NCI-H446 (cell line): ENCODE data around the gene NUCKS1.
A peak's percentile ranks its signal among the peaks of the same experiment; 100 is the strongest.
"Not testable (repeated sequence)": the region's sequence is repeated elsewhere in the genome, so short reads cannot be mapped to it uniquely, and the experiment has no call there.

Source experiments
- DNase-seq, 2 experiments: peaks; one replicate each; lab custom pipeline; 2025; lab: John Stamatoyannopoulos, UW

The NUCKS1 gene

GRCh38 chr1:205729945-205730610 is 19.9 kb downstream of the NUCKS1 start:
- DNase-seq = no peak

- DNase-seq = no peak
Measured at GRCh38 chr1:205726619-205727125, 23.3 kb downstream of the NUCKS1 start.

- no peak for DNase-seq
Measured at GRCh38 chr1:205725514-205725913, 24.5 kb downstream of the NUCKS1 start.

- DNase-seq = not testable (repeated sequence)
Measured at GRCh38 chr1:205720740-205721139, 29.2 kb downstream of the NUCKS1 start.

DNA sequence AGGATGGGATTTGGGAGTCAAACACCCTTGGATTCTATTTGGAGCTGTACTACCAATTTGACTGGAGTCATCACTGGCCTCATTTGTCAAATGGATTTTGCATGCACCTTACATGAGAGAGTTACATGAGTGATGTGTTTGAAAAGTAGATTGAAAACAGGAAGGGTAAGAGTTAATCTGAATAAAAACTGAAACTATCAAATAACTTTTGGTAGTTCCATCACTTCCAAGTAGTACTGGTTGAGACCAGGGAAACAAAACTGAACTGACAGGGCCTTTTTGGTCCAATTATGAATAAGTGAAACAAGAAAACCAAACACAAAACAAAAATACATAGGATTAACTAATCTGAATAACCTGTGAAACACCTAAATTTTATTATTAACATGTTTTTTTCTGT is 30.2 kb downstream of the NUCKS1 start:
- no peak for DNase-seq

DNA sequence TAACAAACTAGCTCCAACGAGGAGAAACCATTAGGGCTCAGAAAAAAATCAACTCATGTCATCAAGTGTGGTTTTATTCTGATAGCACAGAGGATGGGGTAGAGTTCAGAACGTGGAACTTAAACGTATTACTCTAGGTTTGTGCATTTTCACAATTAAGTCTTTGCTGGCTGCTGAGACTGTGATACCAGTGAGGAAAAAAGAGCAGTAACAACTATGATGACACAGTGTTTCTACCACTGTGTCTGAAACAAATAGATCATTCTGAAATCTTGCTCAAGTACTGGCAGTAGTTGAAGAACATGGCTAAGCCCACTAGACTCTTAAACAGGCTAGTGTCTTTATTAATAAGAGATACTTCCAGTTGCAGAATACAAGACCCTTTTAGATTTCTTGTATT is 31.0 kb downstream of the NUCKS1 start:
- DNase-seq = no peak

- DNase-seq = no peak
Measured at GRCh38 chr1:205716371-205717132, 33.4 kb downstream of the NUCKS1 start.

DNA sequence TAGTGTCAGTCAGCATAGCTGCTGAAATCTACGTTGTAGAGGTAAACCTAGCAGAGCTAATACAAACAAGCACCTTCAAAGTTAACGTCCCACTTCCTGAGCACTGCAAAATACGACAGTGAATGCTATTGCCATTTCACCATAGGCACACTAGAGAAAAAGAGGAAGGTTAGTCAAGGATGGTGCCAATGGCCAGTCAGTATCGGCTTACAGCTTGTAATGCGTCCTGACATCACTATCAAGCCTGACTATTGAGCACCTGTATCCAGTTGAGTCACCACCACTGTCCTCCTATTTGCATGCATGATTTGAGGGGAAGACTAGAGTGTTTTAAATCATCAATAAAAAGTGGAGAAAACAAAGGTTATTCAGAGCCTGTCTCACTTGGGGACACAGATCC is 34.4 kb downstream of the NUCKS1 start:
- no peak for DNase-seq

DNA sequence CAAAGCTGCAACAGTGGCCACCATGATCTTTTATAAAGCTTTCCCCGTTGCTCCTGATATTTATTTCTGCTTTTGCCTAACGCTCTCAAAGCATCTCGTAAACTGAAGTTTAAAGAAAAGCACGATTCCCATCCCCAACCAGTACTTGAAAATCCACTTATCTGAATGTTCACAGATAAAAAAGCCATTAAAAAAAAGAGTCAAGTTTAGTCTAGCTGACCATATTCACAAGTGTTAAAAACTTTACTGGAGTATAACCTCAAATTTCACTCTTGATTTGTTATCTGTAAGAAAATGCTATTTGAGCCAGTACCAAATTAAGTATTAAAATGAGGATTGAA is 35.1 kb downstream of the NUCKS1 start:
- no peak for DNase-seq

DNA sequence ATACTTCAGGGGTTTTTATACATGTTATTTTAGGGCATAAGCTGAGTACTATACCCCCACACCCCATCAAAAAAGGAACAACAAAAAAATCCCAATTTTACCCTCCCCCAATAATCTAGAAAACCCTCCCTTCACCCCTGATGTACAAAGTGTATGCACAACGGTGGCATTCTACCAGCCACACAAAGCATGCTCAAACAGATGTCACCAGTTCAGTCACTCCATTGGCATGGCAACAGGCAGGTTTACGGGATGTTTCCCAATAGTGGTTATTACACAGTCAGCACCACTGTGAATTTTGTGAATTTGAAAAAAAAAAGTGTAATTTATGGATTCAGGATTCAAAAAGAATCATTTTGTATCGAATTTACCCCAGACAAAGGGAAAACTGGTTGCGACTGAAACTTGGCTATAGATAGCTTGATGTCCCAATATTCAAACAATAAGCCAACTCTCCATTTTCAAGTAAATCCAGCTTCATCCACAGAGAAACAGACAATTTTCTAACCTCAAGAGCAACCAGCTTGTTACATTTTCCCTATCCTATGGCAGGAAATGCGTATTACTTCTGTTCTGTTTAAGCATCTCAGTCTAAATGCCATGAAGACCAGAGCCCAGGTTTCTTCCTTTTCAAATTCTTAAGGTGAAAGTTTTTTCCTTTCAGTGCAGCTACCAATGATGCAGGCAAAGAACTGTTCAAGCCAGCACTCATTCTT is 35.6 kb downstream of the NUCKS1 start:
- DNase-seq = peak in 1 of 2 experiments; percentile 14

GRCh38 chr1:205711105-205712048 is 38.6 kb downstream of the NUCKS1 start:
- DNase-seq = peak; percentile 74 to 79

DNA sequence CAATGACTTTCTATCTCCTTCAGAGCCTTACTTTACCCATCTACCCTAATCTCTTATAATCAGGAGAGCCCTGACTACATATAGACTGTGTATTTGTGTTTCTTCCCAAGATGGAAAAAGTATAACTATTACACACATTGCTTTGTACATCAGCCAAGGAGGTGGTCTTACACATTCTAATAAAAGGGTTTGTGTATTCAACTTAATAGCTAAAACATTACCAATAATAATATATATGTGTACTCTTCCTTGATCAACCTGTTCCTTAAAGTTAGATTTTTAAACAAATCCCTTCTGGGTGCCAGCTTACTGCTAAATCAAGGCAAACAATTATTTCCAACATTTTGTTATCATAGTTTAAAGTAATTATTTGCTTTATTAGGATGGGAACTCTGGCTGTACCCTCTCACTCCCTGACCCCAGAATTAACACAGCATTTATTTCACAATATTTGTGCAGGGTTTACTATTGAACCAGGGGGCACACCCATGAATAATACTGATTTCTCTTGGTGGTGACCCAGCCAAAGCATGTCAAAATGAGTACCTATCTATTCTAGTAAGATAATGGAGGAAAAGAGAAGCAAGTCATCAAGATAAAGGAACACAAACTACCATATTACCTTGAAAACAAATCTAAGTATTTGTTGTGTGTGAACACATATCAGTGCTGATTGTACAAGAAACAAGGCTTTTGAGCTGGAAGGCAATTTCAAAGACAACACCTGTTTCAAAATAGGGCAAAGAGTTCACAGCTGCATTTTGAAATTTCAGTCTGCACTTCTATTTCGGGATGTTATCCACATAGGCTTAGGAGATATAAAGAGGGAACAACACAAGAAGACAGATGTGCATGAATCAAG is 39.5 kb downstream of the NUCKS1 start:
- no peak for DNase-seq

DNA sequence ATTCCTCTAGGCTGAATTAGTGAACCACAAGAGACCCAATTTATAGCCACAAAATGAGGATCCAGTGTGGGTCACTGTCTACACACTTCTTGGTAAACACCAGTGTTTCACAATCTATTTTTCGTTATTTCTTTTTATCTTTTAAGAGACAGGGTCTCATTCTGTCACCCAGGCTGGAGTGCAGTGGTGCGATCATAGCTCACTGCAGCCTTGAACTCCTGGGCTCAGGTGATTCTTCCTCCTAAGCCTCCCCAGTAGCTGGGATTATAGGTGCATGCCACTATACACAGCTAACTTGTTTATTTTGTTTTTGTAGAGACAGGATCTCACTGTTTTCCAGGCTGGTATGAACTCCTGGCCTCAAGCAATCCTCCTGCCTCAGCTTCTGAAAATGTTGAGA is 40.3 kb downstream of the NUCKS1 start:
- DNase-seq = no peak

- DNase-seq = no peak
Measured at GRCh38 chr1:205709059-205709398, 41.0 kb downstream of the NUCKS1 start.

- no peak for DNase-seq
Measured at GRCh38 chr1:205706601-205707502, 43.1 kb downstream of the NUCKS1 start.

GRCh38 chr1:205704903-205705302 is 45.1 kb downstream of the NUCKS1 start:
- DNase-seq = no peak

DNA sequence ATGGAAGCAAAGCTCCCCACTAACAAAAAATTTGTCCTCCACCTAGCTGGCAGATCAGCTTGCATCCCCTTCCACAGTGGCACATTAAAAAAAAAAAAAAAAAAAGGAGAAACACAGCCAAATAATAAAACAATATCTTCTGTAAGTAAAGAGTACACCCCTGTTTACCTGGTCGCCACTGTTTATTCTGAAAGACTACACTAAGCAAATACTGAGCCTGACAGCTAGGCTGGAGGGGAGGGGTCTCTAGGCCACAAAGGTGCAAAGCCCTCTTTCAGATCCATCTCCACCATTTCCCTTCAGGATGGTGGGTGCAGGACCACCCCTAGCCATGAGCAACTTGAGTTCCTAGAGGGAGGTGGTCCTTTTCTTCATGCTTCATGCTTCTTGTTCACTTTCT is 46.9 kb downstream of the NUCKS1 start:
- DNase-seq = no peak

GRCh38 chr1:205701891-205702290 is 48.1 kb downstream of the NUCKS1 start:
- no peak for DNase-seq

- no peak for DNase-seq
Measured at GRCh38 chr1:205701420-205701819, 48.6 kb downstream of the NUCKS1 start.

DNA sequence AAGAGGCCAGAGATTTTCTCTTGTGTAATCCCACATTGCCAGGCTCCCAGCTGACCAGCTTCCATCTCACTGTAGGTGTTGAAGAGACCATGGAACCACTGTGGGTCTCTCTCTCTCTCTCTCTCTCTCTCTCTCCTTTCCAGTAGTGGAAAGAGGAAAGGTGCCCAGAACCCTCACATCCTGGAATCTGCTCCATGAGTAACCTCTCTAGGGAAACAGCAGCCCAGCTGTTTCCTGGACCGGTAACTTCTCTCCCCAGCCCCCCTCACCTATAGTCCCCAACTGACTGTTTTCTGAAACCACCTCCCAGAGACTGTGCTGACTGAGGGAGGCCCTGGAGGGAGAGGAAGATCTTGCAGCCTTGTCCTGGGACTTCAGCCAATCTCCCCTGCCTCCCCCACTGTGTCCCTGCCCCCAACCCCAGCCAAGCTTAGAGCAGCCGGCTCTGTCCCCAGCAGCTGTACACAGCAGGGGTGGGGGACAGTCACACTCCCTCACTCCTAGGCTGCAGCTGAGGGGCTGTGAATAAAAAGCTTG is 49.0 kb downstream of the NUCKS1 start:
- peak in 1 of 2 experiments; percentile 58 for DNase-seq
